ENCODE results near the gene TMEM8B. TPM values are rescaled to one million over a fixed set of nuclear protein-coding genes. Genes with fewer than 3 reads are reported as not detected.
"Not testable (repeated sequence)": the region's sequence is repeated elsewhere in the genome, so short reads cannot be mapped to it uniquely, and the experiment has no call there.

The TMEM8B gene
- total and polyA plus RNA-seq, 2 of the 8 experiments (the other 6 are each of a cell fraction or from before 2014, with no cell fraction given), result 7.5 to 10.4 TPM

DNA sequence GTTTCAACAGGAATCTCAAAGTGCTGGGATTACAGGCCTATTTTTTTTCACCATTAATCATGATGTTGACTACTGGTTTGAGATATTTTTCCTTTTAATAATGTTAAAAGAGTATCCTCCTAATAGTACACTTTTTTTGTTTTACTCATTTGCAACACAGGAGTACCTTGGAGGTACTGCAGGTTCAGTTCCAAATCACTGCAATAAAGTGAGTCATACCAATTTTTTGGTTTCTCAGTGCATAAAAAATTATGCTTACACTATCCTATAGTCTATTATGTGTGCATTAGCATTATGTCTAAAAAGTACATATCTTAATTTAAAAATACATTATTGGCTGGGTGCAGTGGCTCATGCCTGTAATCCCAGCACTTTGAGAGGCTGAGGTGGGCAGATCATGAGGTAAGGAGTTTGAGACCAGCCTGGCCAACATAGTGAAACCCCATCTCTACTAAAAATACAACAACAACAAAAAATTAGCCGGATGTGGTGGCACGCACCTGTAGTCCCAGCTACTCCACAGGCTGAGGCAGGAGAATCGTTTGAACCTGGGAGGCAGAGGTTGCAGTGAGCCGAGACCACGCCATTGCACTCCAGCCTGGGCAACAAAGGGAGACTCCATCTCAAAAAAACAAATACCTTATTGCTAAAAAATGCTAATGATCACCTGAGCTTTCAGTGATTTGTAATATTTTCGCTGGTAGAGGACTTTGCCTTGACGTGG is 68.5 kb downstream of the TMEM8B start:
- not testable (repeated sequence) for H3K79me2 ChIP-seq (ENCODE audit: control insufficient read depth in 1 of 2, insufficient read depth in 2 of 2, low read length in 2 of 2); H2BK20ac ChIP-seq (ENCODE audit: low read length); DNase-seq (ENCODE audit: low read depth in 1 of 2, low spot score in 2 of 2); H3K23ac ChIP-seq (ENCODE audit: insufficient read length); H2BK5ac ChIP-seq (ENCODE audit: low read depth, low read length); H4K5ac ChIP-seq (ENCODE audit: insufficient read length, low read depth, low read length); H3K36me3 ChIP-seq (ENCODE audit: control insufficient read depth in 2 of 4, insufficient read depth in 4 of 4, low read length in 3 of 4); H3K4me1 ChIP-seq (replicated peaks in 1 of 4; ENCODE audit: control insufficient read depth in 3 of 4, insufficient read depth in 4 of 4, low read length in 3 of 4); H3K4me3 ChIP-seq (ENCODE audit: extremely low read depth in 1 of 4, insufficient read depth in 2 of 4, low read depth in 3 of 4, low read length in 4 of 4); H3K27ac ChIP-seq (ENCODE audit: low read depth, low read length); H3K4me2 ChIP-seq (ENCODE audit: insufficient read depth in 1 of 2, low read depth in 2 of 2, low read length in 2 of 2); FAIRE-seq; H3K9ac ChIP-seq (replicated peaks in 1 of 4; ENCODE audit: extremely low read depth in 1 of 4, low read depth in 3 of 4, low read length in 3 of 4); H4K20me1 ChIP-seq (replicated peaks in 1 of 2; ENCODE audit: control insufficient read depth in 1 of 2, insufficient read depth in 2 of 2, low read length in 2 of 2); H2BK15ac ChIP-seq (ENCODE audit: low read length); H3K14ac ChIP-seq (ENCODE audit: insufficient read length); H2BK12ac ChIP-seq (ENCODE audit: low read depth, low read length); H3K27me3 ChIP-seq (replicated peaks in 1 of 4; ENCODE audit: control insufficient read depth in 3 of 4, extremely low read depth in 1 of 4, insufficient read depth in 3 of 4, low read length in 3 of 4); H3K56ac ChIP-seq (replicated peaks; ENCODE audit: insufficient read length, low read depth, low read length); H4K91ac ChIP-seq (replicated peaks; ENCODE audit: insufficient read length, low read length); H2AK5ac ChIP-seq (ENCODE audit: low read depth, low read length); H2AFZ ChIP-seq (ENCODE audit: low read length); H3K23me2 ChIP-seq (ENCODE audit: low read depth, low read length); H3K9me3 ChIP-seq (ENCODE audit: insufficient read depth in 2 of 2, low read depth in 1 of 2, low read length in 1 of 2); H3K18ac ChIP-seq (ENCODE audit: extremely low read depth, low read length); H2BK120ac ChIP-seq (replicated peaks; ENCODE audit: low read depth, low read length); H3K4ac ChIP-seq (replicated peaks; ENCODE audit: insufficient read length, low read depth, low read length); H3K79me1 ChIP-seq (ENCODE audit: low read depth, low read length); H4K8ac ChIP-seq (ENCODE audit: extremely low read depth, insufficient read depth, low read length)
- ChIA-PET POLR2A (ENCODE audit: partially characterized antibody) (interaction anchor here (0.7 kb wide), 1 partner anchor 11 kb away, joined by 3 read pairs; no protein-coding TSS in a partner anchor), CTCF (ENCODE audit: partially characterized antibody) (interaction anchor here (0.9 to 4.4 kb wide), 9 partner anchors 9 to 107 kb away, joined by 3 to 20 read pairs (median 5); no protein-coding TSS in a partner anchor)
- WGBS, 2 experiments (ENCODE audit: extremely low coverage in 1 of 2, insufficient coverage in 1 of 2, insufficient read length in 1 of 2, insufficient replicate concordance in 2 of 2, low coverage in 1 of 2, low lambda C conversion rate in 2 of 2, missing lambda C conversion rate in 1 of 2), result 86% methylated on average over 7 of the region's 7 CpGs; no CpG with 5 or more reads in 1 of the 2 experiments
